GM18907 (cell line): ENCODE results near the gene SLC12A8.

ENCODE experiments used
- ATAC-seq: cut with Tn5 transposase; IDR thresholded peaks from one replicate; pipeline ENCODE4 v1.9.1; 2021; ENCODE audit warnings: mild to moderate bottlenecking, moderate library complexity; ENCODE audit not compliant: unreplicated experiment

SLC12A8 gene, protein sequence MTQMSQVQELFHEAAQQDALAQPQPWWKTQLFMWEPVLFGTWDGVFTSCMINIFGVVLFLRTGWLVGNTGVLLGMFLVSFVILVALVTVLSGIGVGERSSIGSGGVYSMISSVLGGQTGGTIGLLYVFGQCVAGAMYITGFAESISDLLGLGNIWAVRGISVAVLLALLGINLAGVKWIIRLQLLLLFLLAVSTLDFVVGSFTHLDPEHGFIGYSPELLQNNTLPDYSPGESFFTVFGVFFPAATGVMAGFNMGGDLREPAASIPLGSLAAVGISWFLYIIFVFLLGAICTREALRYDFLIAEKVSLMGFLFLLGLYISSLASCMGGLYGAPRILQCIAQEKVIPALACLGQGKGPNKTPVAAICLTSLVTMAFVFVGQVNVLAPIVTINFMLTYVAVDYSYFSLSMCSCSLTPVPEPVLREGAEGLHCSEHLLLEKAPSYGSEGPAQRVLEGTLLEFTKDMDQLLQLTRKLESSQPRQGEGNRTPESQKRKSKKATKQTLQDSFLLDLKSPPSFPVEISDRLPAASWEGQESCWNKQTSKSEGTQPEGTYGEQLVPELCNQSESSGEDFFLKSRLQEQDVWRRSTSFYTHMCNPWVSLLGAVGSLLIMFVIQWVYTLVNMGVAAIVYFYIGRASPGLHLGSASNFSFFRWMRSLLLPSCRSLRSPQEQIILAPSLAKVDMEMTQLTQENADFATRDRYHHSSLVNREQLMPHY

DNA sequence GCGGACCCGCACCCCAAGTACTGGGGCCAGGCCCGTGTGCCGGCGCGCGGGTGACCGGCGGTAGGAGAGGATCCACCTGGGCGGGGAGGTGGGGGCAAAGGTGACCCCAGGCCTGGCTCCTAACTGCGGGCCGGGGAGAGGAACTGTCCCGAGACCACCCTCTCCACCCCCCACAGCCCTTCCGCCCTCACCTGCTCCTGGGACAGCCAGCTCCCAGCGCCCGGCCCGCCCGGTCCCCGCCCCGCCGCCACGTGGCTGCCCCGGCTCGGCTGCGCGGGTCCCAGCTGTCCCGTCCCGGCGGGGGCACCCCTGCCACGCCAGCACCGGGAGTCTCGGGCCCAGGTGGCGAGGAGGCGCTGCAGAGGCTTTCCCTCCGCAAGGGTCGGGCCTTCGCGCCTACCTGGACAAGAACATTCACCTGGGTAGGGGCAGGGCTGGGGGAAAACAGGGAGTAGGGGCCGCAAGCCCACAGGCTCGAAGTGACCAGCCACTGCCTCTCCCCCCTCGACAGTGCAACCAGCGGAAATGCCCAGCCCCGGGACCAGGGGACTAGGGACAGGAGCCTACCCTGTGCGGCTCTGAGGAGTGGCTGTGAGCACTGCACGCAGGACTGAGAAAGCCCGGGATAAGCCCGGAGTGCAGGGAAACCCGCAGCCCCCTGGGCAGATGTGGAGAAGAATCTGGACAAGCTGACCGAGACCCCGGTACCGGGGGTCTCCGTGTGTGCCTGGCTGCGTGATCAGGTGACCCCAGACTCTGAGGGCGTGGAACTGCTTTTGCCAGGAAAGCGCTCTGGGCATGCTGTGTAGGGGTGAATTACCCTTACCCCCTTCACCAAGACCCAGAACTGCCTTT is at the start of gene SLC12A8:
Gene SLC12A8 (minus strand): TSS at position 240 of the 855 bp plus-strand sequence. CDS start 1,399 bp downstream, outside the sequence.
- ATAC-seq = no peak

DNA sequence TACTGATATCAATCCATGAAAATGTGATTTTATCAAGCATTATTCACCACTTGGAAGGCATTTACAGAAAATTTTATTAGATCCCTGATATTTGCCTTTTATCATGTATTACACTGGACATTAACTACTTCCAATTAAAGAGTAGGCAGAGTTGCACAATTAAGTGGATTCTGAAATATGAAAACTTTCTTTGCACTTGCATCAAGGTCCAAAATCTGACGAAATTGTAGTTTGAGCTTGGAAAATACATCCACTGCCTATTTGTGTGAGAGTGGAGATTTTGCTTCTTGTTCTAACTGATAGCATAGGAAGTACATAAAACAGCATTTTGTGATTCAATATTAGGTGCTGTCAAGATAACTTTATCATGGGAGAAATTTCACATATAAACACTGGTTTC is 49.6 kb upstream of the SLC12A8 start:
- ATAC-seq = no peak

DNA sequence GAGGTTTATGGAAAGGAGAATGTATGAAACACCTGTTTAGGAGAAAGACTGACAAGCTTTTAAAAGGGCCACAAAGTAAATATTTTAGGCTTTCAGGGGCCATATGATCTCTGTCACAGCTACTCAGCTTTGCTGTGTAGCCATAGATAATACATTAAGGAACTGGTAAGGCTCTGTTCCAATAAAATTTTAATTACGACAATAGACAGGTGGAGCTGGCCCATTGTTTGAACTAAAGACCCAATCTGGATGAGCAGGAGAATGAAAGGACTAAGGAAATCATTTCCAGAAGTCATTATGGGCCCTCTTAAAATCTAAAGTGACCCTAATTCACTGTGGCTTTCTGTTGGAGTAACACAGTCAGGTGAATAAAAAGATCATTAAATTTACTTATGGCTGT is 48.5 kb upstream of the SLC12A8 start:
- ATAC-seq = no peak

DNA sequence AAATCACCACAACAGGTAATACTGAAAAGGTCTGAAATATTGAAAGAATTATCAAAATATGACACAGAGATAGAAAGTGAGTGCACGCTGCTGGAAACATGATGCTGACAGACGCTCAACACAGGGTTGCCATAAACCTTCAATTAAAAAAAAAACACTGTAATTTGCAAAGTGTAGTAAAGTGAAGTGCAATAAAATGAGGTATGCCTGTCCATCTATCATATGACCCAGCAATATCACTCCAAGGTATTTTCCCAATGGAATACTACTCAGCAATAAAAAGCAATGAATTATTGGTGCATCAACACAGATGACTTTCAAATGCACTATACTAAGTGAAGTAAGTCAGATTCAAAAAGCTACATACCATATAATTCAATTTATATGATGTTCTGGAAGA is 47.6 kb upstream of the SLC12A8 start:
- no peak for ATAC-seq

DNA sequence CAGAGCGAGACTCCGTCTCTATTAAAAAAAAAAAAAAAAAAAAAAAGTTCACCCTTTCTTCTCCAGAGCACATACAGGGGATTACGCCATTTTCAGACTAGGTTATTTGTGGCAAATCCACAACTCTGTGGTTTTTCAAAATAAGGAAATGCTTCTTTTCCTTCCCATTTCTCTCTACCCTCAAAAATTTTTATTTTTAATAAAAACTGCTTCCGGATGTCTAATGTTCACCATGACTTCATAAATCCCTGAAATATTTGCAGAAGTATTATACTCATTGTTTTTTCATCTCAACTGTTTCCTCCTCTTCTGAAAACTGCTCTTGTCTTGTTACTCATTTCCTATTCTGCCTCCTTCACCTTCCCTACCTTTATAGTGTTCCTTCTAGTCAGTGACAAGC is 45.0 kb upstream of the SLC12A8 start:
- ATAC-seq = no peak

DNA sequence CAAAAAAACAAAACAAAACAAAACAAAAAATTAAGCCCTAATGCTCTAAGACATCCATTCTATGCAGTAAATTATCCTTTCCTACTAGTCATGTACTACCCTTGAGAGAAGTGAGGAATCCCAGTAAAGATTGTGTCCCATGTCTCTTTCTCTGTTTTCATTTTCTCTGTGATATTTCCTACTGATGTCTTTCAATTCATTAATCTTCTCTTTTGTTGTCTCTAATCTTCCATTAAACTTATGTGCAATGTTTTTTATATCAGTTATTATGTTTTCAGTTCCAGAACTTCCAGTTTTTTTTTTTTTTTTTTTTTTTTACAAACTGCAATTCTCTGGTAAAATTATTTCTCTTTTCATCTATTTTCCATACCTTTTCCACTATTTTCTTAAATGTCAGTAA is 44.1 kb upstream of the SLC12A8 start:
- ATAC-seq = no peak

DNA sequence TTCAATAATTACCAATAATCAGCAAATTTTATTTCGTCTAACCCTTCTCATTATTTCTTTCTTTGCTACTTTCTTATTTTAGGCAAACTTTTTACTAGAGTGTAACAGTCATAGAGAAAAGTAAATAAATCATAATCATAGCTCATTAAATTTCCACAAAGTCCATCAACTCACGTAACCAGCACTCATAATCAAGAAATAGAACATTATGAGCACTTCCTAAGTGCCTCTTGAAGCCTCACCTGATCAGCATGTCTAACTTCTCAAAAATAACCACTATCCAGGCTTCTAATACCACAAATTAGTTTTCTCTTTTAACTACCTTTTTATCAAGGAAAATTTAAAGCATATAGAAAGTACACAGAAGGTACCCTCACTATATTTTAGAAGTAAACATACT is 38.4 kb upstream of the SLC12A8 start:
- no peak for ATAC-seq

DNA sequence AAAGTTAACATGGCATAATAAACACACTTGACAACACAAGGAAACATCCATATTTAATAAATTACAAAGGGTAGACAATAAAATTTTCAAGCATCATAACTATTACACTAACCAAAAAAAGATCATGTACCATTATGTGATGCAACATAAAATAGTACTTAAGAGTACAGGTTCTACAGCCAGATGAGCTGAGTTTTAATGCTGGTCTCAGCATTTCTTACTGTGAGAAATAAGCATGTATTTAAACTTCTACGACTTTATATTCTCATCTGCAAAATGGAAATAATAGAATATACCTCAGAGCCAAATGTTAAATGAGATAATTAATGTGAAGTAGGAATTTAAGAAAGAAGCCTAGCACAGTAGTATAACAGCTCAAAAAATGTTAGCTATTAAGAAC is 33.7 kb upstream of the SLC12A8 start:
- ATAC-seq = no peak

DNA sequence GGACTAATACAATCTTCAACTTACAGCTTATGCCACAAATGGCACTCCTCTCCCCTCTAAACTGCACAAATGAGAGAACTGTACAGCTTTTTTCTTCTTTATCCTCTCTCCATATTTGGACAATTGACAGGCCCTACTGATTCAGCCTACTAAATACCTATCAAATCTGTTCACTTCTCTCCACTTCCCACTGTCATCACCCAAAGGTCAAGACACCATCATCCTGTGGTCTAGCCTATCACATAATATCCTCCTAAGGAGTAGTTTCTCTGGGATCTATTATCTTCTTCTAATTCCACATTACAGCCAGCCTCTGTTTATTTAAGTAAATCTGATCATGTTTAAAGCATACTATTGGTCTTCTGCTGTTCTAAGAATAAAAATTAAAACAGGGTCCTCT is 33.0 kb upstream of the SLC12A8 start:
- no peak for ATAC-seq

DNA sequence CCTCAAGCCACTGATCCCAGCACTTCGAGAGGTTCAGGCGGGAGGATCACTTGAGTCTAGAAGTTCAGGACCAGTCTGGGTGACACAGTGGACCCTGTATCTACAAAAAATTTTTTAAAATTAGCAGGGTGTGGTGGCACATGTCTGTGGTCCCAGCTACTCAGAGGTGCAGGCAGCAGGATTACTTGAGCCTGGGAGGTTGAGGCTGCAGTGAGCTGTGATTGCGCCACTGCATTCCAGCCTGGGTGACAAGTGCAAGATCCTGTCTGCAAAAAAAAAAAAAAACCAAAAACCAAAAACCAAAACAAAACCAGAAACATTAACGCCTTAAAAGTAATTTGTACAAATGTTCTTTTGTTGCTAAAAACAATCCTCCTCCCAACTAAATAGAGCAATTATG is 27.9 kb upstream of the SLC12A8 start:
- no peak for ATAC-seq

DNA sequence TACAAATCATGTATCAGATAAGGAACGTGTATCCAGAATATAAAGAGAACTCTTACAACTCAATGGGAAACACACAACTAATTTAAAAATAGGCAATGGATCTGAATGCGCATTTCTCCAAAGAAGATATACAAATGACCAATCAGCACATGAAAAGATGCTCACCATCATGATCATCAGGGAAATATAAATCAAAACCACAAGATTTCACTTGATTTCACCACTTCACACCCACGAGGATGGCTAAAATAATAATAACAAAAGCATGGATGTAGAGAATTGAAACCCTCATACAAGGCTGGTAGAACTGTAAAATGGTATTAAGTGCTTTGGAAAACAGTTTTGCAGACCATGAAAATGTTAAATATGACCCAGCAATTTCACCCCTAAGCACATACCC is 26.7 kb upstream of the SLC12A8 start:
- no peak for ATAC-seq

DNA sequence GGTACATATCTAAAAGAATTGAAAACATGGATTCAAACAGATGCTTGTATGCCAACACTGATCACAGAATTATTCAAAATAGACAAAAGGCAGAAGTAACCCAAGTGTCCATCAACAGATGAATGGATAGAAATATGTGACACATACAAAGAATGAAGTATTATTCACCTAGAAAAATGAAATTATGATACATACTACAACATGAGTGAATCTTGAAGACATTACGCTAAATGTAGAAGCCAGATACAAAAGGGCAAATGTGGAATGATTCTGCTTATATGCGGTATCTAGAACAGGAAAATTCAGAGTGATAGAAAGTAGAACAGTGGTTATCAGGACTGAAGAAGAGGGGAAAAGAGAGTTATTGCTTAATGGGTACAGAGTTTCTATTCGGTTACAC is 26.2 kb upstream of the SLC12A8 start:
- no peak for ATAC-seq

DNA sequence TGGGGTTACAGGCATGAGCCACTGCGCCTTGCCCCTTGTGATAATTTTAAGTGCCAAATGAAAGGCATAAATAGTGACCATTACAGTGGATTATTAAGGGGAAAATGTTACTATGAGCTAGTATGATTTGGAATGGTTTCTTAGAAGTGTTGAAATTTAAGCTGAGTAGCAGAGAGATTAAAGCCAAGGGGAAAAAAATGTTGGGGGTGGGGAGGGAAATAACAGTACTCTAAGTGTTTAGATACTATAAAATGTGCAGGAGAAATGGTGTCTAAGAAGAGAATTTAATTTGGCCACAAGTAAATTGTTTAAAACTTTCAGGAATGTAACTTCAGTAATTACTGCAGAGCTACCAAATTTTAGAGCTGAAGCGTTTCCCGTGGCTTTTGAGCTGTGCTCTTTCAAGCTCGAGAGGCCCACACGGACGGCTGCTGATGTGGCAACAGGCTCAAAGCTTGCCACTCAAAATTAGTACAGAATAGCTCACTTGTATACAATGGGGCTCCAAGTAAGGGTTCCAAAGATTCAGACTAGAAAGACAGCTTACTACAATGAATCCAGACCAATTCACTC is 23.9 kb upstream of the SLC12A8 start:
- no peak for ATAC-seq

DNA sequence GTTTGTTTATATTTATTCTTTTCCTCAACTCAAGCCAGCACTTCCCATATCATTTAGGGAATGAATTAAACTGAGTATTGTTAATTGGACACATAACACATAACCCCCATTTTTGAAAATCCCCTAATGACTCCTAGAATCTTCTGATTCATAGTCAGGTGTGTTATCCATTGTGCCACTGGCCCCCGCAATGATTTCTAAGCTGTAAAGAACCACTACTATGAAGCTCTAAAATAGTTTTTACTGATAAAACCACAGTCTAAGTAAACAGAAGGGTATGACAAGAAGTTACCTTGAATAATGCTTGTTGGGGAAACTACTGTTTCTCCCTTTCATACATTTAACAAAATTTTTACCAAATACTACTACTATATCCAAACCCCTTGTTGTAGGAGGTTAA is 22.3 kb upstream of the SLC12A8 start:
- no peak for ATAC-seq

DNA sequence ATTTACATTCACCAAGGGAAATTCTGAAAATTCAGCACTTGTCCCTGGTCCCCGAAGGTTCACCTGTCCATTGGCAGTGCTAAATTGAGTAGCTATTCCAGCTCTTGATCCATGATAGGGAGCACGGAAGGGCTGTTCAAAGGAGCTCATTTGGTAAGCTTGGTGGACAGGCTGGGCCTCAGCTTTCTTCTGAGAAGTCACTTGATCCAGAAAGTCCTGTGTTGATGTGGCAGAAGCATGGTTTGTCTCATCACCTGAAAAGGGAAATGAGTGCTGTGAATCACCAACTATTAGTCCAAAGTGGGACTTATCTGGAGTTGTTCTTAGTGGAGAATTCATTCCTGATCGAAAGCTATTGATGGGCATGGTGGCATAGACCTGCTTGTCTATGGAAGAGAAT is 19.9 kb upstream of the SLC12A8 start:
- ATAC-seq = no peak

DNA sequence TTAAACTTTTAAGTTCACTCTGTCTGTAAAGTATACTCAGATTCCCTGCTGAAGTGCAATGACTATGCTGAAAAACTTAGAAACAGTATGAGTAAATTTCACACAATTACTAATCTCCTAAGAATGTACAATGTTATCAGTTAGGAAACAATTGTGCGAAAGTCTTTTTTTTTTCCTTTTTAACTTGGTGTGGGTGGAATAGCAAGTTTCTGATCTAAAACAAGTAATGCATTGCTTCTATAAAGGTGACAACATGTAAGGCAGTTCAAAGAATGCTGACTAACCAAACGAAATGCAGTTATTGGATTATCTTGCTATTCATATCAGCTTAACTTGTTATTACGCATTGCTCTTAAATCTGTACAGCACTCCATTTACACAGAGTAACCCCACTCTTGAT is 19.3 kb upstream of the SLC12A8 start:
- ATAC-seq = no peak

DNA sequence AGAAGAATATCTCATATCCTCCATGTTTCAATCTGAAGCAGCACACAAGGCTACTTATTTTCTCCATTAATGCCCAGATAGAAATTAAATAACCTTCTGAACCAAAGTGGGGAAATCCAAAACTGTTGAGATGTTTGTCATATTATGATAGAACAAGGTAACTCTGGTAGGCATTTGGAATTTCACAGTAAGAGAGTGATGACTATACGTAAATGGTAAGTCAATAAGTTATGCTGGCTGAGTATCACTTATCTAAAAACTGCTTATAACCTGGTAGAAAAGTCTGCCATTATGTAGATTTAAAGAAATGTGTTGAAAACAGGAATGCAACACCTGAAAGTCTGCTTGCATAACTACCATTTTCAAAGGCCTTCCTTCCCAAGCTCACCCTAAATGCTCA is 17.2 kb upstream of the SLC12A8 start:
- ATAC-seq = no peak

DNA sequence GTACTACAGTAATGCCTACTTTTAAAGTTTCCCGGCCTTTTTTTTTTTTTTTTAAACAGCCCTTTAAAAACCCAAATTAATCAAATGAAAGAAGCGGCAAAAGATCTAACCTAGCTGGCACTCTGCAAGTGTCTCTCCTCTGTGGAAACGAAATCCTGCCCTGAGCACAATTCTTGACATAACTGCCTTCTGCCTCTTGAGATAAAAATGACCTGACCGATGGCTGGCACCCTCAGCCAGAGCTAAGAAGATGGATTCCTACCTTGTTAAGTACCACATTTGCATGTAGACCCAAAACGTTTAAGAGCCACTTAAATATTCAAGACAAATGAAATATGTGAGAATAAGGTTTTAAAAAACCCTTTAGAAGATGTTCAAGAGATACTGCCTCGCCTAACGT is 16.6 kb upstream of the SLC12A8 start:
- no peak for ATAC-seq

DNA sequence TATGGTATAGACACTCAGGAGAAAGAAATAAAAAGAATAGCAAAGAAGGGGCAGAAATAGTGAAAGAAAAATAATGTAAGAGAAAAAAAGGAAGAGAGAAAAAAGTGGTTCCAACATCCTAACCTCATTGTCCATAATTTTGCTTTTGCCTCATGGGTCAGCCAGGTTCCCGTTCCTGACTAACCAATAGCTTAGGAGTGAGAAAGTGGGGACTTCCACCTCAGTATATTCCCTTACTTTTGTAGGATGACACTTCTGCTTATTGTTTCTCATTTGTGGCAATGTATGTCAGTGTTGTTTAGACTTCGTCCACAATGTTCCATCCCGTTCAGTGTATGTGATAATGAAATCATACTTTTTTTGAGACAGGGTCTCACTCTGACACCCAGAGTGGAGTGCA is 9.3 kb upstream of the SLC12A8 start:
- no peak for ATAC-seq

DNA sequence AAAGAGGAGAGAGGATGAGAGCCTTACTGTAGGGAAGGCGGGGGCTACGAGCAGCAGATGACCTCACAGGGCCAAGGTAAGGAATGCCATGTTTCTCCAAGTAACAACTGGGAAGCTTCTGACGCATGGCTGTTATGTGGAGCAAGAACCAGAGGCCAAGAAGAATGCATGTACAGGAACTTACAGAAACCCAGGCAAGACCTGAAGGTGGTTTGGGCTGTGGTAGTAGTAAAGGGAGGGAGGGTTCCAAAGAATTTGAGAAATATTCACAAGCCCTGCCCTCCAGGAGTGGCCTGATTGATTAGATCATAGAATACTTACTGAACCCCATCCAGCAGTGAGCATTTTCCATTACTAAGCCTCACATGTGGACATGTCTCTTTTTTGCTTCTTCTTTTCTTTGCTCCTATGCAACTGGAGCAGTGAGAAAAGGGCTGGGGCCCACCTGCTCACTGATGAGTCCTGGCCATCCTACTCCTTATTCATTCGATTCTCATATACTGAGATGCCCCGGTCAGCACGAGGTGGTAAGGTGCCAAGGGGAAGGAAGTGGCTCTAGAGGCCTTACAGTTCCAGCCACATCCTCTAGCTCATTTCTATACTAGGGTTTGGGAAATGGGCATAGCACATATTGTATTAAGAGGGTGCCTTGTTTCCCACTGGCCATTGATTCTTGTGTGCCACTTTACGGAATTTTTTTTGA is 8.3 kb upstream of the SLC12A8 start:
- no peak for ATAC-seq

DNA sequence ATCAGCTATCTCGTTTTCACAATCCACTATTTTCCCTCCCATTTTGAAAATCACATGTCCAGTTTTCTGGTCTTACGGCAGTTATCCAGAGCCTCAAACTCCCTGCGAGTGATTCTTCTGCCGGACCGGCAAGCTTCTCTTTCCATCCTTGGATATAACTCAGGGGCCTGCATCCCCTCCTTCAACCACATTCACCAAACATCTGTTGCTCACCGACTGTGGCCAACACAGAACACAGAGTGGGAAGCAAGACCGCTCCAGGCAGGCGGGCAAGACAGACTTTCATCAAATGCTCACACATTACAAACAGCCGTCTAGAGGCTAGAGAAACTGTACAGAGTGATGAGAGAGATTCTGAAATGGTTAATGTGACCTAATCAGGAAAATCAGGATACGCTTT is 7.6 kb upstream of the SLC12A8 start:
- ATAC-seq = no peak
